Ovary (tissue), 3 donors: Measurements from ENCODE around the gene CSH1.
"Not testable (repeated sequence)": the region's sequence is repeated elsewhere in the genome, so short reads cannot be mapped to it uniquely, and the experiment has no call there.

Experiments
- POLR2A ChIP-seq: fragments of 450-650 bp; IDR thresholded peaks from one replicate; pipeline ENCODE4 v1.6.1; 2017; ENCODE audit warnings: antibody characterized with exemption, mild to moderate bottlenecking, moderate library complexity
- TF ChIP-seq, protein P1 (sequence below), 3 donors: fragments of 450-650 bp in 2 of 3; fragments of 200-600 bp in 1 of 3; IDR thresholded peaks; one replicate each; pipeline versions ENCODE4 v1.5.1 to v1.8.0; 2016 to 2022; ENCODE audit warnings: antibody characterized with exemption in 3 of 3, mild to moderate bottlenecking in 1 of 3
- donor health status: DM: no; HTN: no; CAD: no.

DNA sequence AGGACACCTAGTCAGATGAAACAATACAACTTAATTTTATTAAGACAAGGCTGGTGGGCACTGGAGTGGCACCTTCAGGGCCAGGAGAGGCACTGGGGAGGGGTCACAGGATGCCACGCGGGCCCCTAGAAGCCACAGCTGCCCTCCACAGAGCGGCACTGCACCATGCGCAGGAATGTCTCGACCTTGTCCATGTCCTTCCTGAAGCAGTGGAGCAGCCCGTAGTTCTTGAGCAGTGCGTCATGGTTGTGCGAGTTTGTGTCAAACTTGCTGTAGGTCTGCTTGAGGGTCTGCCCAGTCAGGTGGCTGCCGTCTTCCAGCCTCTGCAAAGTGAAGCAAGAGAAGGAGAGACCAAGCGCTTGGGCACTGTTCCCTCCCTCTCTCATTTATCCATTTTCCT, 13.2 kb upstream of the CSH1 start:
- TF ChIP-seq, protein P1, sequence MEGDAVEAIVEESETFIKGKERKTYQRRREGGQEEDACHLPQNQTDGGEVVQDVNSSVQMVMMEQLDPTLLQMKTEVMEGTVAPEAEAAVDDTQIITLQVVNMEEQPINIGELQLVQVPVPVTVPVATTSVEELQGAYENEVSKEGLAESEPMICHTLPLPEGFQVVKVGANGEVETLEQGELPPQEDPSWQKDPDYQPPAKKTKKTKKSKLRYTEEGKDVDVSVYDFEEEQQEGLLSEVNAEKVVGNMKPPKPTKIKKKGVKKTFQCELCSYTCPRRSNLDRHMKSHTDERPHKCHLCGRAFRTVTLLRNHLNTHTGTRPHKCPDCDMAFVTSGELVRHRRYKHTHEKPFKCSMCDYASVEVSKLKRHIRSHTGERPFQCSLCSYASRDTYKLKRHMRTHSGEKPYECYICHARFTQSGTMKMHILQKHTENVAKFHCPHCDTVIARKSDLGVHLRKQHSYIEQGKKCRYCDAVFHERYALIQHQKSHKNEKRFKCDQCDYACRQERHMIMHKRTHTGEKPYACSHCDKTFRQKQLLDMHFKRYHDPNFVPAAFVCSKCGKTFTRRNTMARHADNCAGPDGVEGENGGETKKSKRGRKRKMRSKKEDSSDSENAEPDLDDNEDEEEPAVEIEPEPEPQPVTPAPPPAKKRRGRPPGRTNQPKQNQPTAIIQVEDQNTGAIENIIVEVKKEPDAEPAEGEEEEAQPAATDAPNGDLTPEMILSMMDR (IDR thresholded peaks at IDR 0.05), result not testable (repeated sequence)
- not testable (repeated sequence) for TF ChIP-seq POLR2A
